NCI-H446 treated with DMSO at 0.1 percent for 48 hours (cell line): ENCODE results near the gene SRMS.

Experiments used
- DNase-seq: peaks from one replicate; lab custom pipeline; 2025; lab: John Stamatoyannopoulos, UW

Gene SRMS

DNA sequence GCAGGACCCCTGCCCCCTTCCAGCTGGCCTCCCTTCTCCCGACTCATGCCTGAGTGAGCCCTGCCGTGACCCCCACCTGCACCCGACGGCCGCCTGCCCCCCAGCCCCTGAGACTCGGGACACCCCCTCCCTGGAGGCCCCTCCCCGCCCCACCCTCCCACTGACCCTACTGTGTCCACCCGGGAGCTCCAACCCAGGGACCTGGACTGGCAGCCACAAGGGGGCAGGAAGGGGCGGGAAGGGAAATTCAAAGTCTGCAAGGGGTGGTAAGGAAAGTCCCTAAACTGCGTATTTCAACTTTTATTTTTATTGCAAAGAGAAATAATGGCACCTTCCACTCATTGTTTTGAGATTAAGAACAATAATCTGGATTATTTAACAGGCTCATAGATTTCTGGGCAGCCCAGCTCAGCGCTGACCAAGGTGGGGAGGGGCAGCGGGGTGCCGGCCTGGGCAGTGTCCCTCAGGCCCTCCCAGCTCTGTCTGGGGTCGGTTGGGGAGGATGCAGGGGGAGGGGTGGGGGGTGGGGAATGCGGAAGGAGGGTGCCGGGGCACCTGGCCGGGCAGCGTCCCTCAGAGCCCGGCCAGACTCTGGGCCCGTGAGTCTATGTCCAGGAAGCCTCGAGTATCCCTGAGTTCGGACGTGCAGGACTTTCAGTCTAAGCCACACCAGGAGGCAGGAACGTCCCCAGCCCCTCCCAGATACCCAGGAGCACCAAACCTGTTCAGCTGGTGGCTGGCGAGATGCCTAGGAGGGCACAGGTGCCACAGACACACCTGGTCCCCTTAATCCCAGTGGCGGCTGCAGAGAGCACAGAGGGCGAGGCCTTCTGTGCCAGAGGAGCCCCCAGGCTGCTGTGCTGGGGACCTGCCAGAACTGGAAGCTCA, 9.1 kb downstream of the SRMS start:
- DNase-seq: no peak

DNA sequence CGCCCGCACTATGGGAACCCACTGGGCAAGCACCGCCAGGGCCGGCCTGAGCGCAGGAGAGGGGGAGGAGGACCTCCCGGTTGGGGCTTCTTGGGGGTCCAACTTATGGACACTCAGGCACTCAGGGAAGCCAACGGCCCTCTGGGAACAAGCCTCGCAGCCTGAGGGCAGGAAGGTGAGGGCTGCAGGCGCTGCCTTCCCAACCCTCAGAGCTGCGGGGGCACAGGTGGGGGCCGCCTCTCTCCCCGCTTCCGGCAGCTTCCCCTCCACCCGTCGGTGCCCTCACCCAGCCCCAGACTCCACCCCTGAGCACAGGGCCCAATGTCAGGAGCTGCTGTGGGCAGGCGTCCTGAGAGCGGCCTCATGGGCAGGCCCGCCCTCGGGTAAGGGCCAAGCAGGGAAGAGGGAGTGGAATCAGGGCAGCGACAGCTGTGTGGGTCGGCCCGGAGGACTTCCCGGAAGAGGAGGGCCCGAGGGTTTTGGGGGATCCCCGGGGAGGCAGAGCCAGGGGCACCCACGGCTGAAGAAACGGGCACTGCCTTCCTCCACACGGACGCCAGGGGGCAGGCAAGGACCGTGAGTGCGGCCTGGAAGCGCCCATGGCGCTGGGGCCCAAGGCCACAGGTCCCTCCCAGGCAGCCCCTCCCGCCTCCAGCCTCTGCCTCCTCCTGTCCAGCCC, 9.9 kb downstream of the SRMS start:
- peak; percentile 51 for DNase-seq

DNA sequence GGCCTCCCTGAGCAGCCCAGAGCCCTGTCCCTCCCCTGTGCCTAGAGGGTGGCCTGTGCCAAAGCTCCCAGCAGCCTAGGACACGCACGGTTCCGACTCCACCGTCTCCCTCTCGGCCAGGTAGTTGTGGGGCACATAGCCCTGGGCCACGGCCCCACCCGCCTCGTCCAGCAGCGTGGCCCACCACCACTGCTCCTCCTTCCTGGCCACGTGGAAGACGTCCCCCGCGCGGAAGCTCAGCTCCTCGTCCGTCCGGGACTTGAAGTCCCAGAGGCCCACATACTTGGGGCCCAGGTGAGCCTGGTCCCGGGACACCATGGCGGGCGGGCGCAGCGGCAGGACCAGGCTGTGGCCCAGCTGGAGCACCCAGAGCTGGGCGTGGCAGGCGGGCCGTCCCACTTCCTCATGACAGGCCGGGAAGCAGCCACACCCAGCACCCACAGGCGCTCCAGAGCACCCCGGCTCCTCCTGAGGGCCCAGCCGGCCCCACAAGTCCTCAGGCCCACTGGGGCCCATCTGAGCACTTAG, 10.5 kb downstream of the SRMS start, which contains the start of gene PTK6:
TSS of gene PTK6 (minus strand) at position 380 of the 528 bp plus-strand sequence. CDS start at position 318, 62 bp downstream.
- DNase-seq: no peak

DNA sequence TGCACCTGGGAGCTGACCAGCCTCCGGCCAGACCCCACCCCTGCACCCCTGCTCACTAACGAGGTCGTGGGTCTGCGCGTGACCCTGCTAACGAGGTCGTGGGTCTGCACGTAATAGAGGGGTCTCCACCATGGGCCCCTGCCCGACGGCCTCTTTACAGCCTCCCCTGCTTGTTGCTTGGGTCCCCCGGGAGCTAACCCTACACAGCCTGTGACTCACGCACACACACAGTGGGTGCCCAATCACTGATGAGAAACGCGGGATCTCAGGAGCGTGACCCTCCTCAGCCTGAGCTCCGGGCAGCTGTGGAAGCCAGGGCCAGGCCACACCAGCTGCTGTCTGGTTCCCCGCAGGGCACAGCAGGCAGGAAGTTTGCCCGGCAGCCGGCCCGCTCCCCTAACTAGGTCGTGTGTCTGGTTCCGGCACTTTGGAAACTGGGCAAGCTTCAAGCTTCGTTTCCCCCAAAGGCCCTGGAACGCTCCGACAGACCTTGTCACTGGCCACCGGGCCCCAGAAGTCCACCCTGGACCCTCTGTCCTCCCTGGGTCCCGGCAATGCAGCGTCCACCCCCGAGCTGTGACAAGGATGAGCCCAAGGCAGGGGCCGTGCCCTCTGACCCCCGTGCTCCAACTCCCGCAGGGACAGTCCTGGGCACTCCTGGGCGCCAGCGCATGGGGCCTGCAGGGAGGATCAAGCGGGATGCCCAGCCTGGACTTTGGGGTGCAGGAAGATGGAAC, 11.1 kb downstream of the SRMS start:
- no peak for DNase-seq

DNA sequence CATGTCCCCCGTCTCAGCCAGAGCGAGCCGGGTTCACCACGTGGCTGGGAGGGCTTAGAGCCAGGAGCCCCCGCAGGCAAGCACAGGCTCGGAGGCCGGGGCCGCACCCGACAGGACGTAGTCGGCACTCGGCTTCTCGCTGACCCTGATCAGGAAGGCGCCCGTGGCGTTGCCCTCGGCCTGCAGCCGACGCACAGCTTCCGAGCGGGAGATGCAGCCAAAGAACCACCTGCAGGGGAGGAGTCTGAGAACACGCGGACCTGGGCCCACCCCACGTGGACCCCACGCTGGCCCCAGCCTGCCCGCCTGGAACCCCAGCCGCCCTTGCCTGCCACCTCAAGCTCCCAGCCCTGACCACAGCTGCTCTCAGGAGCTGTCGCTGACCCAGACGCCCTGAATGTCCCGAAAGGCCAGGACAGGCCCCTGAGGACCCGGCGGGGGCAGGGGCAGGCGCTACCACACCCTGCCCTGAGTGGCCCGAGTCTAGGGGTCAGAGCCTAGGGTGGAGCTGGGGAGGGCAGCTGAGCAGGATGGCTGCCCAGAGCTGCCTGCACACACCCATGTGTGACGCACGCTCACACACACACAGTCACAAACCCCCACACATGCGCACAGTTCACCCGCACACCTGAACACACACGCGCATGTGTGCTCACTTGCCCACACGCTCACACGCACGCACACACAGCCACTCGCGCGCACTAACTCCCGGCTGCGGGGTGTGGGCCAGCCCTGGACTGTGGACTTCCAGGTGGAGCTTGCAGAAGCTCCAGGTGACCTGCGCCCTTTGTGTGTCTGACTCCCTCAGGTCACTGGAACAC, 12.5 kb downstream of the SRMS start:
- DNase-seq: no peak

- no peak for DNase-seq
These were observed 13.1 kb downstream of the SRMS start for GRCh38 chr20:63534427-63534830.

GRCh38 chr20:63533871-63534393, 13.6 kb downstream of the SRMS start:
- no peak for DNase-seq

DNA sequence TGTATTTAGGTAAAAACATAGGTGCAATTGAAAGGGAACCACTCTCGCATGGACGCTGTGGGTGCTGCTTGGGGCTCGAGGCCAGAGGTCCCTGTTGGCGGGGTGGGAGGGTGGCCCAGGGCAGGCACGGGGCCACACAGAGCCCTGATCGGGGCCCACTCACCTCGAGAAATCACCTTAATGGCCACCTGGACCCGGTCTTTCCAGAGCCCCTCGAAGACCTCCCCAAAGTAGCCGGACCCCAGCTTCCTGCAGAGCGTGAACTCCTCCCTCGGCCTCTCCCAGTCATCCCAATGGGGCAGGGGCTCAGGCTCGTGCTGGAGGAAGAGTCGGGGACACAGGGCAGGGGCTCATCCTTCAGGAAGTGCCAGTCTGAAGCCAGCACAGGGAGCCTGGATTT, 14.2 kb downstream of the SRMS start:
- DNase-seq: no peak

DNA sequence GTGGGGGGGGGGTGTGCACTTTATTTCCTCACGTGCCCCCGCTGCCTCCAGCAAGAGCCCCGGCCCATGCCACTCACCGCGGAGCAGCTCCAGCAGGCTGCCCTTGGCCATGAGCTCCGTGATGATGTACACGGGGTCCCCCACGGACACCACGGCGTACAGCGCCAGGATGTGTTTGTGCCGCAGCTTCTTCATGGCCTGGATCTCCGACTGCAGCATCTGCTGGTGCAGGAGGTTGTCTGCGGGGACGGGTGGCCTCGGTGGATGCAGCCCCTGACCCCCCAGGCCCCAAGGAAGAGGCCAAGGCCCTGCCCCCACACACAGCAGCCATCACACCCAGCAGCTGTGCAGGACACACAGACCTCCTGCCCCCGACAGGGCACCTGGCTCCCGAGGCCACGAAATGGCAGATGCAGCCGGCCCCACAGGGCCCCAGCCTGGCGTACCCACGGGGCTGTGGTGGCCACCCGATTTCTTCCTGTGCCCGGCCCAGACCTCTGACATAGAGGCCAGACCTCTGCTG, 15.0 kb downstream of the SRMS start:
- no peak for DNase-seq

GRCh38 chr20:63531686-63532448, 15.7 kb downstream of the SRMS start:
- DNase-seq: no peak

GRCh38 chr20:63530788-63531160, 16.8 kb downstream of the SRMS start:
- DNase-seq: no peak

DNA sequence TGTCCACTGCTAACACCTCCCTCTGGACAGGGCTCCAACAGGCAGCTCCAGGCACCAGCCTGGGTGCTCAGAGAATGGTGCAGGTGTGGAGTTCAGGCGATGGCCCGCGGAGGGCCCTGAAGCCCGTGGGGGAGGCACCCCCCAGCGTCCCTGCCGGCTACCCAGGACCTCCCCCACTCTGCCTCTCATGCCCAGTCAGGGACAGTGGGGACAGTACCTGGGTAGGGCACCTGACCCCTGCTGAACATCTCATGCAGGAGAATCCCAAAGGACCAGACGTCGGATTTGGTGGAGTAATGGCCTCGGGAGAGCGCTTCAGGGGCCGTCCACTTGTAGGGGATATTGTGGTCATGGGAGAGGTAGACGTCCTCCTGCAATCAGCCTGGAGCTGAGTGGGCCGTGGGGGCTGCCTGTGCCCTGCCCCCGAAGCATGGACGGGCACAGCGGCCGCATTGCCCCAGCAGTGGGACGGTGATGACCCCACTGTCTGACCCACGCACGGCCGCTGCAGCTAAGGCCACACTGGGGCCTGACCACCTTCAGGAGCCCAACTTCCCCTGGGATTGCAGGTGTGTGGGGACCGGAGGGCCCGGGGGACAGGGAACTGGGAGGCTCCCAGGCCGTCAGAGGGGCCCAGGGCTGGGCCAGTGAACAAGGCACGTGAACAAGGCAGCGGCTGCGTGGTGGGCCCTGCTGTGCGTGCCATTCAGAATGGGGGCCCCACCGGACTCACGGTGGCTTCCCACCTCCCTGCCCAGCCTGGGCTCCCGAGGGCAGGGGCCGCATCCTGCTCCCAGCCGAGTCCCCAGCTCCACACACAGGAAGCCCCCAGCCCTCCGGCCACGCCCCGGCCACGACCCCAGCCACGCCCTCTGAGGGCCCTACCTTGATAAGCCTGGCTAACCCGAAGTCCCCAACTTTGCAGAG, 17.4 kb downstream of the SRMS start:
- DNase-seq: no peak

DNA sequence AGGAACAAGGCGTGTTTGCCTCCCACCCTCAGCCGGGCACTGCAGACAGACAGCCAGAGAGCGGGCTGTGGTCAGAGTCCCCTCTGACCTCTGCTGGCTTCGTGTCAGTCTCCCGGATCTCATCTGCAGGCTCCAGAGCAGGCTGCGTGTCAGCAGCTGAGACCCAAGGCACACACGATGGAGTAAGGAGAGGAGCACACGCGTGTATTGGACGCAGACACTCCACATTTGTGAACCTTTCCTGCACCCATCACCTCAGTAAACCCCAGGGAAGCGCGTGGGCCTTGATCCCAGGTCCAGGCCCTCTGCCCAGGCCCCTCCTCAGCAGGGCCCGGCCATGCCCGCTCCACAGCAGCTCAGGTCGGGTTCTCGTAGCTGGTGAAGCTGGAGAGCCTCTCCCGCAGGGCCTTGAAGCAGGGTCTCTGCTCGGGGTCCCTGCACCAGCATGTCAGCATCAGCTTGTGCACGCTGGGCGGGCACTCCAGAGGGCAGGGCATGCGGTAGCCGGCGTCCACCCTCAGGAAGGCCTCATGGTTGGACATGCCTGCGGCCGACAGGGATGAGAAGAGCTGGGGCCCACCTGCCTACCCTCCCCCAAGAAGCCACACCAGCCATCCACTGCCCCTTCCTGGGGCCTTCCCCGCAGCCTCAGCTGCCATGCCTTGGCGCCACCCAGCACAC, 18.2 kb downstream of the SRMS start:
- DNase-seq: no peak

- no peak for DNase-seq
These were observed 20.4 kb downstream of the SRMS start for GRCh38 chr20:63527184-63527583.

DNA sequence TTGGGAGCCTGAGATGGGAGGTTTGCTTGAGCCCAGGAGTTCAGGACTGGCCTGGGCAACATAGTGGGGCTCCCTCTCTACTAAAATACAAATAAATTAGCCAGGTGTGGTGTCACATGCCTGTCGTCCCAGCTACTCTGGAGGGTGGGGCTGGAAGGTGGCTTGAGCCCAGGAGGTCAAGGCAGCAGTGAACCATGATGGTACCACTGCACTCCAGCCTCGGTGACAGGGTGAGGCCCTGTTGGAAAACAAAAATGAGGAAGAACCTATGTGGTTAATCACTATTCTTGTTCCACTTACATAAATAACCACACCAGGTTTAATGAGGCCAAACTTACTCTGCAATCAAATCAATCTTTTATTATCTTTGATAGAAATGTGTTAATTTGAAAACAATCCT, 21.6 kb downstream of the SRMS start:
- no peak for DNase-seq

- DNase-seq: no peak
These were observed 22.4 kb downstream of the SRMS start for GRCh38 chr20:63525185-63525584.

DNA sequence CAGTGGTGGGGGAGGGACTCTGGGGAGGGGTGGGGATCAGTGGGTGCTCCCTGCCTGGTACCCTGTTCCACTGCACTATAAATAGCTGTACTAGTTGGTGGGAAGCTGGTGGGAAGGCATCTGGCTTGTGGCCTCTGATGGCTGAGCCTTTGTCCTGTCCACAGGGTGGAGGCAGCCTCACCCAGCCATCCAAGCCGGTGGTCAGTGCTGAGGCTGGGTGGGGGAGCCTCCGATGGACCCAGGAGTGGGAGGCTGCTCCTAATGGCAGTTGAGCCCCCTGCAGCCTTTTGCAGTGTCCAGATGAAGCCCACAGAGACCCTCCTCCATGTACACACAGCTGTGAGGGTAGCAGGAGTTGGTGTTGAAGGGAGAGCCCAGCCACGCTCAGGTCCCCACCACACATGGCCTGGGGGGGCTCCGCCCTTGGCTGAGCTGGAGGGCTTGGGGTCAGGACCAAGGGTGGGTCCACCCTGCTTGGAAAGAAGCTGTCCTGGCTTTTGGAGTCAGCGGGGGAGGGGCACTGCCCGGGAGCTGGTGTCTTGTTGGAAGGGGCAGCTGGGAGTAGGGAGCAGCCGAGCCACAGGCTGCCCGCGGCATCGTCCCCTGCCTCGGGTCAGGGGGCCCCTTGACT, 24.5 kb downstream of the SRMS start:
- DNase-seq: no peak
